ENCODE results near the gene RFX4. TPM values are rescaled to one million over a fixed set of nuclear protein-coding genes. Genes with fewer than 3 reads are reported as not detected.
A peak's percentile ranks its signal among the peaks of the same experiment; 100 is the strongest.

RFX4 gene
- polyA plus RNA-seq, 1 donor (not counting 4 experiments of a cell fraction or from before 2014, with no cell fraction given), result not detected

DNA sequence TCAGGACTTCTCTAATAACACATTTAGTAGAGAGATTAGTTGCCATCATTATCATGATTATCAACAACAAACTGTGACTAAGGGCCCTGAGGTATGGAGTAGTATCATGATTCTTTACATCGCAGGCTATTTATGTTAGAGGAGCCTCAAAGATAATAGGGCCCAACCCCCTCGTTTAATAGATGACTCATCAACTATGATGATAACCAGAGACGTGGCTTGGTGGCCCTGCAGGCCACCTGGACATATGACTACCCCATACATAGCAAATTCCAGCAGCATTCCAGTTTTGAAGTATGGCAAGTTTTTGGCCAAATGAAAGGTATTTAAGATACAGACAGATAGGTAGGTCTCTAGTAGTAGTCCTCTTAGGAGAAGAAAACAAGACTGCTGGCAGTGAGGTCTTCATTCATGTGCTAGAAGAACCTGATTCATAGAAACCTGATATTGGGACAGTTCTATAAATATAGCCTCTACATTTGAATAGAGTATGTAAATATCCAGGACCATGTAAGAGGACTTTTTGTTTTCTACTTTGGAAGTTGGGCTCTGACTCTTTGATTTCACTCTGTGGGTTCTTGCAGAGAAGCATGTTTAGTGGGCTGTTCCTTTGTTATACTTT lies 197.3 kb downstream of the RFX4 start:
- H2AFZ ChIP-seq (ENCODE audit: control insufficient read depth, low read length), result no peak overlapping the region
- no peaks in the 10 kb centered on the region for H3K27me3 ChIP-seq (ENCODE audit: control insufficient read depth, extremely low read depth, insufficient read depth, low read length)
- H3K79me2 ChIP-seq (ENCODE audit: control insufficient read depth, insufficient read depth, low read length), result peaks cover 38% of the 10 kb centered on the region
- no peak overlapping the region for H3K4me3 ChIP-seq (ENCODE audit: control insufficient read depth in 2 of 3, extremely low read depth in 1 of 3, insufficient read depth in 2 of 3, low read depth in 1 of 3, low read length in 3 of 3)
- dilution Hi-C loops (cut with MboI; ENCODE audit: extremely low pct_ligation_motif_present, low sequenced_read_pairs), result no loop called here
- DNase-seq (ENCODE audit: low read depth, low spot score) (peak; percentile 5), FAIRE-seq (no peak)
- no peaks in the 10 kb centered on the region for H4K20me1 ChIP-seq (ENCODE audit: control insufficient read depth, extremely low read depth, insufficient read depth, low read length)
- peaks cover 0 to 1% of the 10 kb centered on the region in 2 experiments for H3K36me3 ChIP-seq (ENCODE audit: control insufficient read depth in 2 of 2, extremely low read depth in 1 of 2, insufficient read depth in 2 of 2, low read length in 2 of 2)
- no peak overlapping the region for H3K9ac ChIP-seq (ENCODE audit: control insufficient read depth, extremely low read depth, insufficient read depth, low read length)
- H3K4me2 ChIP-seq (ENCODE audit: control insufficient read depth, extremely low read depth, insufficient read depth, low read depth, low read length), result no peak overlapping the region
- peaks cover 17% of the 10 kb centered on the region for H3K4me1 ChIP-seq (ENCODE audit: control insufficient read depth, extremely low read depth, insufficient read depth, low read length)
- no peaks in the 10 kb centered on the region for H3K9me3 ChIP-seq (ENCODE audit: control insufficient read depth, low read depth, low read length)
- TF ChIP-seq CTCF (optimal IDR thresholded peaks at IDR 0.05 in 1 of 3, IDR thresholded peaks at IDR 0.05 in 1 of 3, conservative IDR thresholded peaks at IDR 0.05 in 1 of 3; ENCODE audit: extremely low read depth in 1 of 3, insufficient read depth in 2 of 3, low read length in 3 of 3), result no peak
- no peak for TF ChIP-seq EZH2 (IDR thresholded peaks at IDR 0.05; ENCODE audit: low read length)
- H3K9me1 ChIP-seq (ENCODE audit: control insufficient read depth, extremely low read depth, insufficient read depth, low read length), result no peaks in the 10 kb centered on the region
- no peak overlapping the region for H3K27ac ChIP-seq (ENCODE audit: control insufficient read depth, insufficient read depth, low read length)

DNA sequence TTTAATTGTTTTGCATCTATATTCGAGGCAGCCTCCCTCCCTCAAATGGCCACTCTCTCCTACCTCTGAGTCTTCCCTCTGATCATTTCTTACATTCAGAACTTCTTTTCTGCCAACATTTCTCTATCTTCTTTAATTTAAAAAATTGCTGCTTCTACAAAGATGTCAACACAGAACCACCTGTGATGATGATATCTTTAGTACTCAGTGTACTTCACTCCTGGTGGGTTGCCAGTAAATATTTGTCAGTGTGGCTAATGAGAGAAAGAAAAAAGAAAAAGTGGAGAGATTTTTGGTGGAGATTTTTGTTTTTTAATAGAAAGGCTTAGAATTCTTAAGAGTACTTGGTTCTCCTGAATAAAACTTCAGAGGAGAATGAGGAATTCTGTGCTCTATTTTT lies 199.8 kb downstream of the RFX4 start:
- DNase-seq (ENCODE audit: low read depth, low spot score) (no peak), FAIRE-seq (no peak)
- Histone ChIP-seq H3K4me2 (ENCODE audit: control insufficient read depth, extremely low read depth, insufficient read depth, low read depth, low read length) (no peak overlapping the region), H3K79me2 (ENCODE audit: control insufficient read depth, insufficient read depth, low read length) (peaks cover 15% of the 10 kb centered on the region), H3K27ac (ENCODE audit: control insufficient read depth, insufficient read depth, low read length) (no peak overlapping the region), H3K36me3 (ENCODE audit: control insufficient read depth in 2 of 2, extremely low read depth in 1 of 2, insufficient read depth in 2 of 2, low read length in 2 of 2) (no peaks in the 10 kb centered on the region), H3K27me3 (ENCODE audit: control insufficient read depth, extremely low read depth, insufficient read depth, low read length) (no peaks in the 10 kb centered on the region), H2AFZ (ENCODE audit: control insufficient read depth, low read length) (no peak overlapping the region), H3K4me3 (ENCODE audit: control insufficient read depth in 2 of 3, extremely low read depth in 1 of 3, insufficient read depth in 2 of 3, low read depth in 1 of 3, low read length in 3 of 3) (no peak overlapping the region), H3K9me3 (ENCODE audit: control insufficient read depth, low read depth, low read length) (no peaks in the 10 kb centered on the region), H3K4me1 (ENCODE audit: control insufficient read depth, extremely low read depth, insufficient read depth, low read length) (peaks cover 11% of the 10 kb centered on the region), H3K9me1 (ENCODE audit: control insufficient read depth, extremely low read depth, insufficient read depth, low read length) (no peaks in the 10 kb centered on the region), H4K20me1 (ENCODE audit: control insufficient read depth, extremely low read depth, insufficient read depth, low read length) (no peaks in the 10 kb centered on the region), H3K9ac (ENCODE audit: control insufficient read depth, extremely low read depth, insufficient read depth, low read length) (no peak overlapping the region)
- dilution Hi-C loops (cut with MboI; ENCODE audit: extremely low pct_ligation_motif_present, low sequenced_read_pairs), result no loop called here
- no peak for TF ChIP-seq CTCF (optimal IDR thresholded peaks at IDR 0.05 in 1 of 3, IDR thresholded peaks at IDR 0.05 in 1 of 3, conservative IDR thresholded peaks at IDR 0.05 in 1 of 3; ENCODE audit: extremely low read depth in 1 of 3, insufficient read depth in 2 of 3, low read length in 3 of 3)

Measured in keratinocyte (primary cell).